ENCODE data around the gene LRRC17.
A peak's percentile ranks its signal among the peaks of the same experiment; 100 is the strongest.
"Not testable (repeated sequence)": the region's sequence is repeated elsewhere in the genome, so short reads cannot be mapped to it uniquely, and the experiment has no call there.

Gene LRRC17

GRCh38 chr7:102975854-102976253 lies 63.1 kb downstream of the LRRC17 start:
- ChIA-PET CTCF (no interaction called here), POLR2A (ENCODE audit: low non-redundant PET) (no interaction called here)
- TF ChIP-seq CTCF (conservative IDR thresholded peaks at IDR 0.05; ENCODE audit: low read depth): no peak
- DNase-seq (ENCODE audit: low spot score): no peak
- no peak overlapping the region for H3K27ac ChIP-seq

- CTCF ChIA-PET: no interaction called here
- no peak for DNase-seq (ENCODE audit: low spot score)
- TF ChIP-seq CTCF (conservative IDR thresholded peaks at IDR 0.05; ENCODE audit: low read depth): no peak
- POLR2A ChIA-PET (ENCODE audit: low non-redundant PET): no interaction called here
- H3K27ac ChIP-seq: no peak overlapping the region
These were observed 63.7 kb downstream of the LRRC17 start for GRCh38 chr7:102976493-102976892.

- POLR2A ChIA-PET (ENCODE audit: low non-redundant PET); H3K27ac ChIP-seq; DNase-seq (ENCODE audit: low spot score): not testable (repeated sequence)
- CTCF ChIA-PET: interaction anchor here (0.7 kb wide), 1 partner anchor 64 kb away, joined by 3 read pairs; no protein-coding TSS in a partner anchor
These were observed 64.8 kb downstream of the LRRC17 start for GRCh38 chr7:102977586-102977985.

- peak; percentile 34 for DNase-seq (ENCODE audit: low spot score)
These were observed 65.5 kb downstream of the LRRC17 start for GRCh38 chr7:102978284-102978683.

GRCh38 chr7:102979670-102980069 lies 66.9 kb downstream of the LRRC17 start:
- no peak for DNase-seq (ENCODE audit: low spot score)
- CTCF ChIA-PET: interaction anchor here (0.7 kb wide), 1 partner anchor 95 kb away, joined by 3 read pairs; the partner anchor contains the start of gene FBXL13
- TF ChIP-seq CTCF (conservative IDR thresholded peaks at IDR 0.05; ENCODE audit: low read depth): no peak
- no peak overlapping the region for H3K27ac ChIP-seq
- POLR2A ChIA-PET (ENCODE audit: low non-redundant PET): no interaction called here

More at GRCh38 chr7:102978284-102978683, 65.5 kb downstream of the LRRC17 start:
- peak overlapping the region; percentile 78 for H3K27ac ChIP-seq
- POLR2A ChIA-PET (ENCODE audit: low non-redundant PET): no interaction called here
- CTCF ChIA-PET: interaction anchor here (0.7 kb wide), 1 partner anchor 64 kb away, joined by 3 read pairs; no protein-coding TSS in a partner anchor
- TF ChIP-seq CTCF (conservative IDR thresholded peaks at IDR 0.05; ENCODE audit: low read depth): no peak

GRCh38 chr7:102981451-102981850 lies 68.7 kb downstream of the LRRC17 start:
- no peak overlapping the region for H3K27ac ChIP-seq
- no peak for DNase-seq (ENCODE audit: low spot score)
- ChIA-PET CTCF (no interaction called here), POLR2A (ENCODE audit: low non-redundant PET) (no interaction called here)
- TF ChIP-seq CTCF (conservative IDR thresholded peaks at IDR 0.05; ENCODE audit: low read depth): no peak

- DNase-seq (ENCODE audit: low spot score): no peak
- no peak overlapping the region for H3K27ac ChIP-seq
- no peak for TF ChIP-seq CTCF (conservative IDR thresholded peaks at IDR 0.05; ENCODE audit: low read depth)
- ChIA-PET CTCF (no interaction called here), POLR2A (ENCODE audit: low non-redundant PET) (no interaction called here)
These were observed 69.4 kb downstream of the LRRC17 start for GRCh38 chr7:102982235-102982634.

Data from RWPE1 (cell line).